HG02678 (cell line): Measurements from ENCODE around the gene TMCO4.

ENCODE experiments used
- ATAC-seq: cut with Tn5 transposase; IDR thresholded peaks from one replicate; pipeline ENCODE4 v1.9.1; 2021; ENCODE audit warnings: mild to moderate bottlenecking, moderate library complexity; ENCODE audit not compliant: unreplicated experiment

The TMCO4 gene

GRCh38 chr1:19662313-19662712 lies 137.4 kb downstream of the TMCO4 start:
- ATAC-seq: no peak

- ATAC-seq: no peak
Observed at GRCh38 chr1:19661721-19662228, 137.9 kb downstream of the TMCO4 start.

GRCh38 chr1:19658186-19658585 lies 141.5 kb downstream of the TMCO4 start:
- no peak for ATAC-seq

GRCh38 chr1:19657511-19657910 lies 142.2 kb downstream of the TMCO4 start:
- no peak for ATAC-seq

GRCh38 chr1:19656780-19657466 lies 142.8 kb downstream of the TMCO4 start:
- ATAC-seq: no peak

GRCh38 chr1:19656134-19656779 lies 143.5 kb downstream of the TMCO4 start:
- no peak for ATAC-seq

- ATAC-seq: no peak
Observed at GRCh38 chr1:19655718-19656080, 144.0 kb downstream of the TMCO4 start.

- ATAC-seq: no peak
Observed at GRCh38 chr1:19654886-19655717, 144.6 kb downstream of the TMCO4 start.

GRCh38 chr1:19654386-19654785 lies 145.3 kb downstream of the TMCO4 start:
- no peak for ATAC-seq

GRCh38 chr1:19651141-19651737 lies 148.5 kb downstream of the TMCO4 start:
- ATAC-seq: no peak

GRCh38 chr1:19650416-19651140 lies 149.1 kb downstream of the TMCO4 start:
- no peak for ATAC-seq

GRCh38 chr1:19648689-19649088 lies 151.0 kb downstream of the TMCO4 start:
- no peak for ATAC-seq

- ATAC-seq: no peak
Observed at GRCh38 chr1:19648239-19648638, 151.5 kb downstream of the TMCO4 start.

- ATAC-seq: no peak
Observed at GRCh38 chr1:19647643-19648042, 152.1 kb downstream of the TMCO4 start.

GRCh38 chr1:19646377-19647319 lies 153.1 kb downstream of the TMCO4 start:
- no peak for ATAC-seq

- ATAC-seq: no peak
Observed at GRCh38 chr1:19645411-19646251, 154.1 kb downstream of the TMCO4 start.

GRCh38 chr1:19644681-19645410 lies 154.9 kb downstream of the TMCO4 start:
- peak; percentile 29 for ATAC-seq

- ATAC-seq: peak; percentile 34
Observed at GRCh38 chr1:19644395-19644680, 155.4 kb downstream of the TMCO4 start.
